H9 (cell line): ENCODE data around the gene FAAP100. TPM values are rescaled to one million over a fixed set of nuclear protein-coding genes. Genes with fewer than 3 reads are reported as not detected.
A peak's percentile ranks its signal among the peaks of the same experiment; 100 is the strongest.

Source experiments
- DNase-seq: peaks from one replicate; pipeline ENCODE4 v3.0.0-alpha.2; 2017
- H2AFZ ChIP-seq: one replicate; pipeline ENCODE4 v1.6.1; 2013; ENCODE audit warnings: mild to moderate bottlenecking, low read length, control low read depth, moderate library complexity
- H2AK5ac ChIP-seq: 2 replicates; pipeline ENCODE4 v1.6.1; 2013; ENCODE audit warnings: low read length, control low read depth, mixed read lengths; ENCODE audit not compliant: insufficient read length
- H2BK120ac ChIP-seq: one replicate; pipeline ENCODE4 v1.6.1; 2013; ENCODE audit warnings: low read depth, mild to moderate bottlenecking, low read length, control low read depth, inconsistent platforms; ENCODE audit not compliant: poor library complexity, severe bottlenecking
- H2BK12ac ChIP-seq: 2 replicates; pipeline ENCODE4 v1.6.1; 2013; ENCODE audit warnings: low read length, control low read depth, mixed read lengths, low read depth; ENCODE audit not compliant: insufficient read length
- H2BK15ac ChIP-seq: 2 replicates; pipeline ENCODE4 v1.6.1; 2013; ENCODE audit warnings: low read depth, low read length, control low read depth
- H2BK20ac ChIP-seq: one replicate; pipeline ENCODE4 v1.6.1; 2013; ENCODE audit warnings: low read depth, mild to moderate bottlenecking, low read length, control low read depth, inconsistent platforms; ENCODE audit not compliant: poor library complexity, severe bottlenecking
- H2BK5ac ChIP-seq: 2 replicates; pipeline ENCODE4 v1.6.1; 2013; ENCODE audit warnings: low read length, control low read depth, mixed read lengths; ENCODE audit not compliant: insufficient read length
- H3K14ac ChIP-seq: 2 replicates; pipeline ENCODE4 v1.6.1; 2013; ENCODE audit warnings: low read length, control low read depth; ENCODE audit not compliant: insufficient read depth
- H3K18ac ChIP-seq: 2 replicates; pipeline ENCODE4 v1.6.1; 2013; ENCODE audit warnings: low read depth, mild to moderate bottlenecking, mixed read lengths, low read length, control low read depth; ENCODE audit not compliant: insufficient read length
- H3K23ac ChIP-seq: 2 replicates; pipeline ENCODE4 v1.6.1; 2013; ENCODE audit warnings: low read length, control low read depth, mixed read lengths, low read depth; ENCODE audit not compliant: insufficient read length
- H3K23me2 ChIP-seq: 2 replicates; pipeline ENCODE4 v1.6.1; 2013; ENCODE audit warnings: low read depth, mild to moderate bottlenecking, mixed read lengths, low read length, control low read depth; ENCODE audit not compliant: insufficient read length, poor library complexity, severe bottlenecking
- H3K27ac ChIP-seq: 2 replicates; pipeline ENCODE4 v1.5.1; 2013; ENCODE audit warnings: low read length, control low read depth, mixed read lengths, low read depth; ENCODE audit not compliant: insufficient read length
- H3K27me3 ChIP-seq: 2 replicates; pipeline ENCODE4 v1.6.1; 2013; ENCODE audit warnings: low read length, control low read depth, inconsistent platforms; ENCODE audit not compliant: insufficient read depth
- H3K4ac ChIP-seq: 2 replicates; pipeline ENCODE4 v1.6.1; 2013; ENCODE audit warnings: low read depth, mild to moderate bottlenecking, control low read depth, inconsistent platforms, low read length, moderate library complexity
- H3K4me1 ChIP-seq: 2 replicates; pipeline ENCODE4 v1.6.1; 2013; ENCODE audit warnings: low read length, control low read depth, inconsistent platforms; ENCODE audit not compliant: insufficient read depth
- H3K4me2 ChIP-seq: 2 replicates; pipeline ENCODE4 v1.6.1; 2013; ENCODE audit warnings: low read length, control low read depth, mixed read lengths; ENCODE audit not compliant: insufficient read length, insufficient read depth
- H3K56ac ChIP-seq: 2 replicates; pipeline ENCODE4 v1.6.1; 2013; ENCODE audit warnings: low read depth, mild to moderate bottlenecking, mixed read lengths, low read length, control low read depth; ENCODE audit not compliant: insufficient read length
- H3K79me1 ChIP-seq: 2 replicates; pipeline ENCODE4 v1.6.1; 2013; ENCODE audit warnings: low read depth, mild to moderate bottlenecking, moderate library complexity, low read length, control low read depth, inconsistent platforms; ENCODE audit not compliant: insufficient read depth, poor library complexity, severe bottlenecking
- H3K79me2 ChIP-seq: 2 replicates; pipeline ENCODE4 v1.6.1; 2013; ENCODE audit warnings: low read length, control low read depth, inconsistent platforms; ENCODE audit not compliant: insufficient read depth
- H3K9ac ChIP-seq: 2 replicates; pipeline ENCODE4 v1.6.1; 2013; ENCODE audit warnings: low read length, control low read depth, mixed read lengths; ENCODE audit not compliant: insufficient read length; ENCODE audit errors: extremely low read depth
- H3K9me3 ChIP-seq: one replicate; pipeline ENCODE4 v1.6.1; 2013; ENCODE audit warnings: low read depth, low read length, inconsistent platforms; ENCODE audit not compliant: control insufficient read depth
- H3T11ph ChIP-seq: one replicate; pipeline ENCODE4 v1.6.1; 2013; ENCODE audit warnings: mild to moderate bottlenecking, low read length, control low read depth, inconsistent platforms
- H4K20me1 ChIP-seq: one replicate; pipeline ENCODE4 v1.6.1; 2013; ENCODE audit not compliant: control insufficient read depth, insufficient read length, insufficient read depth
- H4K5ac ChIP-seq: 2 replicates; pipeline ENCODE4 v1.6.1; 2013; ENCODE audit warnings: low read depth, mild to moderate bottlenecking, mixed read lengths, low read length, control low read depth; ENCODE audit not compliant: insufficient read length
- H4K8ac ChIP-seq: replicated peaks from 2 replicates; pipeline ENCODE4 v1.6.1; 2013; ENCODE audit warnings: low read length, control low read depth, mixed read lengths, low read depth; ENCODE audit not compliant: insufficient read length
- H4K91ac ChIP-seq: 2 replicates; pipeline ENCODE4 v1.6.1; 2013; ENCODE audit warnings: low read depth, mild to moderate bottlenecking, moderate library complexity, mixed read lengths, low read length, control low read depth; ENCODE audit not compliant: insufficient read length
- H3K27ac Mint-ChIP-seq, 3 experiments: 2 replicates in 2 of 3; 3 replicates in 1 of 3; pipeline ENCODE4 v1.8.0; 2020 to 2021; ENCODE audit warnings: mixed read lengths in 3 of 3, mild to moderate bottlenecking in 1 of 3, moderate library complexity in 1 of 3
- H3K27me3 Mint-ChIP-seq: 2 replicates; pipeline ENCODE4 v1.8.0; 2021; ENCODE audit warnings: low read depth, mild to moderate bottlenecking, moderate library complexity, mixed read lengths
- H3K36me3 Mint-ChIP-seq, 3 experiments: 2 replicates in 2 of 3; 3 replicates in 1 of 3; pipeline ENCODE4 v1.8.0; 2020 to 2021; ENCODE audit warnings: low read depth in 3 of 3, mixed read lengths in 3 of 3; ENCODE audit not compliant: insufficient read depth in 1 of 3
- H3K4me1 Mint-ChIP-seq, 2 experiments: 2 replicates each; pipeline ENCODE4 v1.8.0; 2020; ENCODE audit warnings: mixed read lengths in 2 of 2
- H3K4me3 Mint-ChIP-seq, 2 experiments: 2 replicates in 1 of 2; 3 replicates in 1 of 2; pipeline ENCODE4 v1.8.0; 2020 to 2021; ENCODE audit warnings: mild to moderate bottlenecking in 2 of 2, mixed read lengths in 2 of 2, moderate library complexity in 1 of 2
- H3K9me3 Mint-ChIP-seq, 2 experiments: 2 replicates in 1 of 2; 3 replicates in 1 of 2; pipeline ENCODE4 v1.8.0; 2020; ENCODE audit warnings: mild to moderate bottlenecking in 2 of 2, mixed read lengths in 2 of 2, moderate library complexity in 1 of 2
- CTCF ChIP-seq: fragments of 200-600 bp; sonication (generic); conservative IDR thresholded peaks from 3 replicates; pipeline ENCODE4 v1.8.0; 2021; ENCODE audit warnings: antibody characterized with exemption, mild to moderate bottlenecking
- WGBS: extraction: QIAGEN DNeasy Blood & Tissue Kit; methylation state at CpG from one replicate; pipeline ENCODE4 v1.1.7; 2013; ENCODE audit warnings: missing lambda C conversion rate, low lambda C conversion rate, mixed read lengths; ENCODE audit not compliant: insufficient read length; ENCODE audit errors: extremely low coverage; 5-methylcytosine and 5-hydroxymethylcytosine counted together
- total RNA-seq: library from RNA; stranded (reverse); gene quantifications from 2 replicates; pipeline ENCODE4 v1.2.1, GENCODE V29; 2021

The FAAP100 gene
- total RNA-seq, 1 experiment from 2014 or later: 54.0 TPM

GRCh38 chr17:81512562-81513371 lies 39.4 kb downstream of the FAAP100 start, which contains the start of gene ACTG1:
Gene ACTG1, minus strand, starts transcription at chr17:81512799. Its CDS starts 445 bp downstream, at chr17:81512354.
- Mint-ChIP-seq H3K27me3 (peaks cover 9% of the 10 kb centered on the region), H3K4me1 (peaks cover 29 to 39% of the 10 kb centered on the region in 2 experiments), H3K27ac (peak within 1 kb of the TSS; percentile 84 to 98 (median 96); a peak in 5 of 7 replicates), H3K36me3 (peaks cover 38 to 44% (median 43%) of the 10 kb centered on the region in 3 experiments), H3K4me3 (peak within 1 kb of the TSS; percentile 97 to 100), H3K9me3 (peaks cover 7 to 21% of the 10 kb centered on the region in 2 experiments; a peak in 4 of 5 replicates)
- H4K8ac ChIP-seq: no peak within 1 kb of the TSS
- H2AFZ ChIP-seq: no peak within 1 kb of the TSS
- no peak within 1 kb of the TSS for H2BK12ac ChIP-seq
- H3K56ac ChIP-seq: no peak within 1 kb of the TSS
- H3K4me2 ChIP-seq: peak within 1 kb of the TSS; percentile 97
- no peaks in the 10 kb centered on the region for H3K4me1 ChIP-seq
- H3K18ac ChIP-seq: peak within 1 kb of the TSS; percentile 97
- no peak within 1 kb of the TSS for H4K5ac ChIP-seq
- peaks cover 25% of the 10 kb centered on the region; the same call in 1 of the 2 replicates for H3K79me2 ChIP-seq
- H3K9me3 ChIP-seq: no peaks in the 10 kb centered on the region
- no CpG with 5 or more reads among the region's 111 CpGs for WGBS
- peaks cover 2% of the 10 kb centered on the region for H3K79me1 ChIP-seq
- peak; percentile 93 for DNase-seq
- H2BK120ac ChIP-seq: peak within 1 kb of the TSS; percentile 71
- TF ChIP-seq CTCF: no peak
- H2BK5ac ChIP-seq: no peak within 1 kb of the TSS
- peaks cover 31% of the 10 kb centered on the region for H3K23me2 ChIP-seq
- peak within 1 kb of the TSS; percentile 95 for H3K14ac ChIP-seq
- H2AK5ac ChIP-seq: no peak within 1 kb of the TSS
- peak within 1 kb of the TSS; percentile 83 for H3K9ac ChIP-seq
- no peaks in the 10 kb centered on the region for H3K27me3 ChIP-seq
- no peak within 1 kb of the TSS for H3T11ph ChIP-seq
- no peak within 1 kb of the TSS for H2BK20ac ChIP-seq
- H3K23ac ChIP-seq: no peak within 1 kb of the TSS
- peak within 1 kb of the TSS; percentile 91; the same call in 1 of the 2 replicates for H3K4ac ChIP-seq
- peak within 1 kb of the TSS; percentile 94 for H4K91ac ChIP-seq
- no peak within 1 kb of the TSS for H3K27ac ChIP-seq
- H2BK15ac ChIP-seq: no peak within 1 kb of the TSS; the same call in 1 of the 2 replicates
- H4K20me1 ChIP-seq: no peaks in the 10 kb centered on the region
